GM18861 (cell line): ENCODE data around the gene IGFBP6.
"Not testable (repeated sequence)": the region's sequence is repeated elsewhere in the genome, so short reads cannot be mapped to it uniquely, and the experiment has no call there.

Experiments
- ATAC-seq: cut with Tn5 transposase; IDR thresholded peaks from one replicate; pipeline ENCODE4 v1.9.1; 2021; ENCODE audit not compliant: unreplicated experiment

The IGFBP6 gene

GRCh38 chr12:53095596-53095895 lies 1.9 kb upstream of the IGFBP6 start:
- not testable (repeated sequence) for ATAC-seq

- ATAC-seq = no peak
Measured at GRCh38 chr12:53096089-53096741, 1.3 kb upstream of the IGFBP6 start.

- ATAC-seq = no peak
Measured at GRCh38 chr12:53096759-53097158, 708 bp upstream of the IGFBP6 start.

GRCh38 chr12:53097207-53097563 lies 282 bp upstream of the IGFBP6 start:
- ATAC-seq = no peak

- ATAC-seq = no peak
Measured at GRCh38 chr12:53098354-53098981, 1.0 kb downstream of the IGFBP6 start.

GRCh38 chr12:53099071-53099882 lies 1.8 kb downstream of the IGFBP6 start:
- no peak for ATAC-seq

GRCh38 chr12:53100466-53101151 lies 3.1 kb downstream of the IGFBP6 start:
- no peak for ATAC-seq

- no peak for ATAC-seq
Measured at GRCh38 chr12:53101266-53101665, 3.8 kb downstream of the IGFBP6 start.

- no peak for ATAC-seq
Measured at GRCh38 chr12:53101931-53102781, 4.7 kb downstream of the IGFBP6 start.

GRCh38 chr12:53102883-53103807 lies 5.7 kb downstream of the IGFBP6 start, which contains the start of gene SOAT2:
Gene SOAT2, plus strand, starts transcription at chr12:53103486. Its CDS starts 92 bp downstream, at chr12:53103578.
- peak; percentile 75 for ATAC-seq

- no peak for ATAC-seq
Measured at GRCh38 chr12:53103860-53104305, 6.4 kb downstream of the IGFBP6 start.

GRCh38 chr12:53105256-53105655 lies 7.8 kb downstream of the IGFBP6 start:
- no peak for ATAC-seq

GRCh38 chr12:53105712-53106439 lies 8.4 kb downstream of the IGFBP6 start:
- ATAC-seq = no peak

GRCh38 chr12:53107122-53107521 lies 9.7 kb downstream of the IGFBP6 start:
- ATAC-seq = no peak

GRCh38 chr12:53112431-53112830 lies 15.0 kb downstream of the IGFBP6 start:
- not testable (repeated sequence) for ATAC-seq

- no peak for ATAC-seq
Measured at GRCh38 chr12:53113136-53113705, 15.8 kb downstream of the IGFBP6 start.

GRCh38 chr12:53113951-53114350 lies 16.5 kb downstream of the IGFBP6 start:
- no peak for ATAC-seq

GRCh38 chr12:53115112-53115890 lies 17.8 kb downstream of the IGFBP6 start:
- no peak for ATAC-seq
